Measurements from ENCODE around the gene ZDHHC18. TPM values are rescaled to one million over a fixed set of nuclear protein-coding genes. Genes with fewer than 3 reads are reported as not detected.
"Not testable (repeated sequence)": the region's sequence is repeated elsewhere in the genome, so short reads cannot be mapped to it uniquely, and the experiment has no call there.

The ZDHHC18 gene
- total RNA-seq, 1 donor from 2014 or later = 10.3 TPM

GRCh38 chr1:26832249-26832960 lies 5.9 kb downstream of the ZDHHC18 start:
- no peak for DNase-seq (ENCODE audit: low read depth)

- DNase-seq (ENCODE audit: low read depth) = no peak
Measured at GRCh38 chr1:26833432-26834405, 7.2 kb downstream of the ZDHHC18 start.

- DNase-seq (ENCODE audit: low read depth) = not testable (repeated sequence)
Measured at GRCh38 chr1:26837665-26838064, 11.2 kb downstream of the ZDHHC18 start.

GRCh38 chr1:26838474-26839338 lies 12.2 kb downstream of the ZDHHC18 start:
- no peak for DNase-seq (ENCODE audit: low read depth)

- no peak for DNase-seq (ENCODE audit: low read depth)
Measured at GRCh38 chr1:26839339-26839722, 12.8 kb downstream of the ZDHHC18 start.

GRCh38 chr1:26839779-26840178 lies 13.3 kb downstream of the ZDHHC18 start:
- no peak for DNase-seq (ENCODE audit: low read depth)

- no peak for DNase-seq (ENCODE audit: low read depth)
Measured at GRCh38 chr1:26844424-26845196, 18.1 kb downstream of the ZDHHC18 start.

GRCh38 chr1:26847826-26848225 lies 21.3 kb downstream of the ZDHHC18 start:
- DNase-seq (ENCODE audit: low read depth) = not testable (repeated sequence)

- no peak for DNase-seq (ENCODE audit: low read depth)
Measured at GRCh38 chr1:26848499-26848898, 22.0 kb downstream of the ZDHHC18 start.

GRCh38 chr1:26848941-26849774 lies 22.7 kb downstream of the ZDHHC18 start:
- peak; percentile 96 for DNase-seq (ENCODE audit: low read depth)

- no peak for DNase-seq (ENCODE audit: low read depth)
Measured at GRCh38 chr1:26851106-26851684, 24.7 kb downstream of the ZDHHC18 start.

GRCh38 chr1:26852701-26853100 lies 26.2 kb downstream of the ZDHHC18 start:
- DNase-seq (ENCODE audit: low read depth) = no peak

- DNase-seq (ENCODE audit: low read depth) = peak; percentile 75
Measured at GRCh38 chr1:26853156-26853555, 26.7 kb downstream of the ZDHHC18 start.

GRCh38 chr1:26853600-26853999 lies 27.1 kb downstream of the ZDHHC18 start:
- no peak for DNase-seq (ENCODE audit: low read depth)

- DNase-seq (ENCODE audit: low read depth) = no peak
Measured at GRCh38 chr1:26854906-26855305, 28.4 kb downstream of the ZDHHC18 start.

GRCh38 chr1:26855636-26856035 lies 29.1 kb downstream of the ZDHHC18 start:
- DNase-seq (ENCODE audit: low read depth) = no peak

GRCh38 chr1:26856181-26856580 lies 29.7 kb downstream of the ZDHHC18 start:
- no peak for DNase-seq (ENCODE audit: low read depth)

- no peak for DNase-seq (ENCODE audit: low read depth)
Measured at GRCh38 chr1:26856604-26857469, 30.3 kb downstream of the ZDHHC18 start.
